Measurements from ENCODE around the gene SPDYE6. TPM values are rescaled to one million over a fixed set of nuclear protein-coding genes. Genes with fewer than 3 reads are reported as not detected.

Gene SPDYE6
- total and polyA plus RNA-seq, 2 experiments from 2014 or later: not detected

GRCh38 chr7:102313997-102314780 lies 42.1 kb downstream of the SPDYE6 start (continued):
- TF ChIP-seq ZNF462 (CRISPR knock-in tag; IDR thresholded peaks at IDR 0.05) (no peak), CTCF (conservative IDR thresholded peaks at IDR 0.05; ENCODE audit: low read depth in 2 of 2) (no peak), STAT1 (IDR thresholded peaks at IDR 0.05; ENCODE audit: unreplicated experiment) (no peak), EZH2phosphoT487 (IDR thresholded peaks at IDR 0.05; ENCODE audit: unreplicated experiment) (no peak), EZH2 (IDR thresholded peaks at IDR 0.05; ENCODE audit: low read depth, unreplicated experiment) (no peak), JUNB (IDR thresholded peaks at IDR 0.05; ENCODE audit: unreplicated experiment) (no peak)

DNA sequence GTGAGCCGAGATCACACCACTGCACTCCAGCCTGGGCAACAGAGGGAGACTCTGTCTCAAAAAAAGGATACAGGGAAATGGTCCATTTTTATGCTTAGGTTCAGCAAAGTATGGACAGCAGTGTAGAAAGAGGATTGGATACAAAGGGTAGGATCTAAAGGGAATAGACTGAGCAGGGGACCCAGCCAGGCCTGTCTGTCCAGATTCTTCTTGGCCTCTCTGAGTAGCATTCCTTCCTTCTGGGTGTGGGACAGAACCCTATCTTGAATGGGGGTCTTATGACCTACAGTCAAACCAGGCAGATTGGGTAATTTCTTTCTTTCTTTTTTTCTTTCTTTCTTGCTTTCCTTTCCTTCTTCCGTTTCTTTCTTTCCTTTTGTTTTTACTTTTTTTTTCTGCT lies 43.9 kb downstream of the SPDYE6 start:
- Mint-ChIP-seq H3K27ac (peak overlapping the region; percentile 21; the same call in 1 of the 2 replicates), H3K36me3 (ENCODE audit: low read depth) (peaks cover 22% of the 10 kb centered on the region), H3K27me3 (ENCODE audit: insufficient read depth, low read depth, poor library complexity) (peaks cover 6% of the 10 kb centered on the region), H3K4me1 (peaks cover 8% of the 10 kb centered on the region), H3K4me3 (no peak overlapping the region), H3K9me3 (no peaks in the 10 kb centered on the region)
- ATAC-seq (no peak), DNase-seq (ENCODE audit: low spot score) (no peak)
- Histone ChIP-seq H3K27ac (ENCODE audit: low read depth) (no peak overlapping the region), H3F3A (replicated peaks; ENCODE audit: low read depth) (no peaks in the 10 kb centered on the region), H3K4me2 (no peak overlapping the region), H3K4me3 (no peak overlapping the region), H3K36me3 (ENCODE audit: insufficient read depth) (no peaks in the 10 kb centered on the region), H2AFZ (no peak overlapping the region), H3K4me1 (ENCODE audit: insufficient read depth) (peaks cover 2% of the 10 kb centered on the region; the same call in 1 of the 2 replicates), H3K27me3 (ENCODE audit: insufficient read depth) (no peaks in the 10 kb centered on the region), H3K79me2 (replicated peaks; ENCODE audit: insufficient read depth) (no peaks in the 10 kb centered on the region), H3K9me2 (ENCODE audit: insufficient read depth) (no peaks in the 10 kb centered on the region), H4K20me1 (replicated peaks; ENCODE audit: insufficient read depth) (no peaks in the 10 kb centered on the region)
- no peak for TF ChIP-seq STAT1 (IDR thresholded peaks at IDR 0.05; ENCODE audit: unreplicated experiment)
- TF ChIP-seq, protein P1, sequence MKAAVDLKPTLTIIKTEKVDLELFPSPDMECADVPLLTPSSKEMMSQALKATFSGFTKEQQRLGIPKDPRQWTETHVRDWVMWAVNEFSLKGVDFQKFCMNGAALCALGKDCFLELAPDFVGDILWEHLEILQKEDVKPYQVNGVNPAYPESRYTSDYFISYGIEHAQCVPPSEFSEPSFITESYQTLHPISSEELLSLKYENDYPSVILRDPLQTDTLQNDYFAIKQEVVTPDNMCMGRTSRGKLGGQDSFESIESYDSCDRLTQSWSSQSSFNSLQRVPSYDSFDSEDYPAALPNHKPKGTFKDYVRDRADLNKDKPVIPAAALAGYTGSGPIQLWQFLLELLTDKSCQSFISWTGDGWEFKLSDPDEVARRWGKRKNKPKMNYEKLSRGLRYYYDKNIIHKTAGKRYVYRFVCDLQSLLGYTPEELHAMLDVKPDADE (IDR thresholded peaks at IDR 0.05): no peak
- TF ChIP-seq ZNF331 (CRISPR knock-in tag; IDR thresholded peaks at IDR 0.05; ENCODE audit: low read depth): no peak
- TF ChIP-seq NANOG (IDR thresholded peaks at IDR 0.05; ENCODE audit: borderline replicate concordance): no peak
- TF ChIP-seq POLR2AphosphoS5 (IDR thresholded peaks at IDR 0.05; ENCODE audit: low read depth): no peak
- no peak for TF ChIP-seq EZH2phosphoT487 (IDR thresholded peaks at IDR 0.05; ENCODE audit: unreplicated experiment)
- TF ChIP-seq EZH2 (IDR thresholded peaks at IDR 0.05; ENCODE audit: low read depth, unreplicated experiment): no peak
- no peak for TF ChIP-seq JUNB (IDR thresholded peaks at IDR 0.05; ENCODE audit: unreplicated experiment)
- no peak for TF ChIP-seq CTCF (conservative IDR thresholded peaks at IDR 0.05; ENCODE audit: low read depth in 2 of 2)

All from GM23338 (cell line).